HG03196 (cell line): ENCODE measurements around the gene FCER1G.

Experiments
- ATAC-seq: cut with Tn5 transposase; IDR thresholded peaks from one replicate; pipeline ENCODE4 v1.9.1; 2021; ENCODE audit not compliant: unreplicated experiment

FCER1G gene

DNA sequence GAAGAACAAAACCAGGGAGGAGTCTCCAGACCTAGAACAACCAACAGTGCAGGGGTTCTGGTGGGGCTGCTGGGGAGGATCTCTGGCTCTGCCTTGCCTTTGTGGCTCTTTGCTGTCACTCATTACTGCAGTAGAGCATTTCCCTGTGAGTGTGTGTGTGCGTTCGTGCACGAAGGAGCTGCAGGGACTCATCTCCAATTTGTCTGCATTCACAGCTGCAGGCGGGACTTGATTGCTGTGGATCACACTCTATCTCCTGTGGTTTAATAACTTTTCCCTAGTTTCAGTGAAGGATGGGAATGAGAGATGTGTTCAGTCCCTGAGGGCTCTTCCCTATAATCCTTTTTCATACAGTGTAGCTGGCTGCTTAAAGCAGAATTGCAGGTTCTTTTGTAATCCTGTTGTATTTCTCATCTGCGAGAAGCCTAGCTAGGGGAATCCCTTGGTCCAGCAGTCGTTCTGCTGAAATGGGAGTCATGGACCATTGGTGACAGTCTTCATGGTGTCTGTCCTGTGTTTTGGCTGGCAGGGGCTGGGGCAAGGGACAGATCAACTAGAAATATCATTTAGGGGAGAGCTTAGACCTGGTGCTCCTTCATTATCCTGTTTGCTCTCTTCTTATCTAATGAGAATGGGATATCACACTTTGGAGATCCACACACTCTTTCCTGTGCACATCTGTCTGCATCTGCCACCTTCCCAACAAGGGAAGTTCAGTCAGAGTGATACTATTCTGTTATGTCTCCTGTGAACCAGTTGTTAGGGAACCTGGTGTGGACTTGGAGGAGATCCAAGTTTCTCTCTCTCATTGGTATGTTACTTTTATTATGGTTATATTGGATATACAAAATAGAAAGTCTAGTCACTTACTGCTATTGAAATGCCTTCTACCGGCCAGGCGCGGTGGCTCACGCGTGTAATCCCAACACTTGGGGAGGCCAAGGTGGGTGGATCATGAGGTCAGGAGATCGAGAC is 46.5 kb downstream of the FCER1G start:
- ATAC-seq = no peak

DNA sequence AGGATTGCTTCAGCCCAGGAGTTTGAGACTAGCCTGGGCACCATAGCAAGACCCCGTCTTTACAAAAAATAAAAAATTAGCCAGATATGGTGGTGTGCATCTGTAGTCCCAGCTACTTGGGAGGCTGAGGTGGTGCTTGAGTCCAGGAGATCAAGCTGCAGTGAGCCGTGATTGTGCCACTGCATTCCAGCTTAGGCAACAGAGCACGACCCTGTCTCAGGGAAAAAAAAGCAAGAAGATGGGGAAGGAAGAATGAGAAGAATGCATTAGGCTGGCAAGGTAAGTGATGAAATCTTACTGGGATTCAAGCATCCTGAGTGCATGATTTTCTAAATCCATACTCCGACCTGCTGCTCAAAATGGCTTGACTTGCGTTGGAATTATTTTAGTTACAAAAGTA is 50.2 kb downstream of the FCER1G start:
- ATAC-seq = no peak

DNA sequence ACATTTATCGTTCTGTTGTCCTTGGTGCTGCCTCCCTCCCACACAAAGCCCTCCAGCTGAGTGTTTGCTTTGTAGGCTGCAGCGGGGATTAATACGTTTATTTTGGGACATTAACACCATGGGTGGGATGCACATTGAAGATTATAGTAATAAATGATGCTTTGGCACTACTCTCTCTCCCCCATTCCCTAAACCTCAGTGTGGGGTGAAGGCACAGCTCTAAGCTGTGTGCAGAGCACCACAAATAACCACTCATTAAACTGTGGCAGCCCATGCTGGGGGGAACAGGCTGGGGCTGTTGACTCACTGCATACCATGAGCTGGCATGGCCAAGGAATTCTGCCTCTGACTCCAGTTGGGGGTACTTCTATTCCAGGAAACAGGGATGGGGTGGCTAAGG is 51.1 kb downstream of the FCER1G start:
- no peak for ATAC-seq

DNA sequence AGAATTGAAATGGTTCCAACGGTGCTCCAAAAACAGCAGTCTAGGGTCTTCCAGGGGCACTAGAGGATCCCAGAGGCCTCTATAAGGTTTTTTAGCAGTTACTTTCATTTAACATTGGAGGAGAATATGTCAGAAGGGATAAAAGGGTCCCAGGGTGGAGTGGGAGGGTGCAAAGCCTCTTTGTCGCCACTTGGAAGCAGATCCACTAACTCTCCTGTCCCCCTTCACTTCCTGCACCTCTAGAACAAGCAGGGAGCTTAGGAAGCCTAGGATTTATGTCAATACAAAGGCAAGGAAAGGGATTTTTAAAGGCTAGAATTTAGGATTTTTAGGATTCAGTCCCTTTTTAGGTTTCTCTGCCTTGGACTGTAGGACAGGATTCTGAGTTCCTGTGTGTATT is 51.7 kb downstream of the FCER1G start:
- ATAC-seq = no peak

DNA sequence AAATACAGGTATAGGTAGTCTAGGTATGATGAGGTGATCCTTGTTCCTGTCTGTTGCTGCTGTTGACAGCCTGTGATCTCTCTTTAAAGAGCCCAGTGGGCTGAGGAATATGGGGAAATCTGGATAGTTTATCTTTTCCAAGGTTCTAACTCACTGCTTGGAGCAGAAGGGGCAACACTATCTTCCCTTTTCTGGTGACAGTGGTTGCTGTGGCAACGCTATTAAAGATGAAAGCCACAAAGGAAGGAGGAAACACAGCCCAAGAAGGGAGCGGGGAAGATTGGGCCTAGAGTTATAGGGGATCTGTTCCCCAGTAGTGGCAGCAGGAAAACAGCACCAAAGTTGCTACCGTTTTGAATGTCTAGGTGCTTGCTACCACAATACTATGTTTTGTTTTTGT is 52.2 kb downstream of the FCER1G start:
- ATAC-seq = no peak
